ENCODE results near the gene PRSS56. TPM values are rescaled to one million over a fixed set of nuclear protein-coding genes. Genes with fewer than 3 reads are reported as not detected.

The PRSS56 gene
- total RNA-seq, 1 donor = not detected

DNA sequence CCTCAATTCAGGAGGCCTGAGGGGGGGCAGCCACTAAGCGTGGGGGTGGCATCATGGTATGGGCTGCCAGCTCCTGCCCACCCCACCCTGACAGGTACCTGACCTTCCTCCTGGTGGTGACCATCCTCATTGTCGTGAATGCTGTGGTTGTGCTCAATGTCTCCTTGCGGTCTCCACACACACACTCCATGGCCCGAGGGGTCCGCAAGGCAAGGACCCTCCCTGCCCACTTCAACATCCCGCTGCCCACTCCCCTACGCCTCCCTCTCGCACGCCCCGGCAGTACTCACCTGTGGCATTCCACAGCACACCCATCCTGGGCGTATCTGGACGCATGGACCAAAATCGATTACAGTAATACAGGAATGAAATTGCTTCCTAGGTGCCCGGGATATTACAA, 23.3 kb downstream of the PRSS56 start:
- Histone ChIP-seq H3K4me1 (ENCODE audit: insufficient read depth, low read length) (no peaks in the 10 kb centered on the region), H2AFZ (ENCODE audit: low read length) (no peak overlapping the region), H3K79me2 (ENCODE audit: insufficient read depth, low read length) (peaks cover 8% of the 10 kb centered on the region), H3K4me2 (ENCODE audit: insufficient read depth, low read length) (no peak overlapping the region), H4K20me1 (ENCODE audit: insufficient read depth, low read length) (peaks cover 8% of the 10 kb centered on the region), H3K4me3 (ENCODE audit: insufficient read depth, low read length) (no peak overlapping the region), H3K36me3 (ENCODE audit: insufficient read depth, low read length) (no peaks in the 10 kb centered on the region), H3K9me3 (ENCODE audit: low read depth, low read length) (no peaks in the 10 kb centered on the region), H3K27me3 (ENCODE audit: insufficient read depth, low read length) (peaks cover 8% of the 10 kb centered on the region), H3K27ac (ENCODE audit: low read depth, low read length) (no peak overlapping the region)
- DNase-seq (ENCODE audit: insufficient read length, low spot score, missing footprints) = no peak
- TF ChIP-seq, protein P1, sequence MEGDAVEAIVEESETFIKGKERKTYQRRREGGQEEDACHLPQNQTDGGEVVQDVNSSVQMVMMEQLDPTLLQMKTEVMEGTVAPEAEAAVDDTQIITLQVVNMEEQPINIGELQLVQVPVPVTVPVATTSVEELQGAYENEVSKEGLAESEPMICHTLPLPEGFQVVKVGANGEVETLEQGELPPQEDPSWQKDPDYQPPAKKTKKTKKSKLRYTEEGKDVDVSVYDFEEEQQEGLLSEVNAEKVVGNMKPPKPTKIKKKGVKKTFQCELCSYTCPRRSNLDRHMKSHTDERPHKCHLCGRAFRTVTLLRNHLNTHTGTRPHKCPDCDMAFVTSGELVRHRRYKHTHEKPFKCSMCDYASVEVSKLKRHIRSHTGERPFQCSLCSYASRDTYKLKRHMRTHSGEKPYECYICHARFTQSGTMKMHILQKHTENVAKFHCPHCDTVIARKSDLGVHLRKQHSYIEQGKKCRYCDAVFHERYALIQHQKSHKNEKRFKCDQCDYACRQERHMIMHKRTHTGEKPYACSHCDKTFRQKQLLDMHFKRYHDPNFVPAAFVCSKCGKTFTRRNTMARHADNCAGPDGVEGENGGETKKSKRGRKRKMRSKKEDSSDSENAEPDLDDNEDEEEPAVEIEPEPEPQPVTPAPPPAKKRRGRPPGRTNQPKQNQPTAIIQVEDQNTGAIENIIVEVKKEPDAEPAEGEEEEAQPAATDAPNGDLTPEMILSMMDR (IDR thresholded peaks at IDR 0.05; ENCODE audit: extremely low read depth, low read depth, low read length) = no peak

DNA sequence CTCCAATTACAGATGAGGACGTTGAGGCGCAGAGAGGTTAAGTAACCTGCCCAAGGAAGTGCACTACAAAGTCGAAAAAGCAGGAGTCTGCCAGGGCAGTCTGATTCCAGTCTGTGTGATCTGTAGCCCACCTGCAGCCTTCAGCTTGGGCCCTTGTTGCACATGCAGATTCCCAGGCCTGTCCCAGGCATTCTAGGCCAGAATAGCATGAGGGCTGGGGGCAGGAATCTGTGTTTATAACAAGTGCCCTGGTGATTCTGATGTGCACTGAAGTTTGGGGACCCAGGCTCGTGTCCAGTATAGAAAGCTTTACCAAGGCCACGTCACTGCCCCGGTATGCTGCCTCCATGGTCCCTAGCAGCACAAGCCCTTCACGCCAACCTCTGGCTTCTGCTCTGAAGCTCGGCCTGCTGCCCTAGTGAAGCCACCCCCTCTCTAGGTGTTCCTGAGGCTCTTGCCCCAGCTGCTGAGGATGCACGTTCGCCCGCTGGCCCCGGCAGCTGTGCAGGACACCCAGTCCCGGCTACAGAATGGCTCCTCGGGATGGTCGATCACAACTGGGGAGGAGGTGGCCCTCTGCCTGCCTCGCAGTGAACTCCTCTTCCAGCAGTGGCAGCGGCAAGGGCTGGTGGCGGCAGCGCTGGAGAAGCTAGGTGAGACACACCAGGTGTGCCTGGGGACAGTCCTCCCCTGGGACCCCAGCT, 23.9 kb downstream of the PRSS56 start:
- H3K79me2 ChIP-seq (ENCODE audit: insufficient read depth, low read length) = peaks cover 8% of the 10 kb centered on the region
- no peak overlapping the region for H3K27ac ChIP-seq (ENCODE audit: low read depth, low read length)
- no peak overlapping the region for H3K4me2 ChIP-seq (ENCODE audit: insufficient read depth, low read length)
- H2AFZ ChIP-seq (ENCODE audit: low read length) = no peak overlapping the region
- TF ChIP-seq, protein P1 (IDR thresholded peaks at IDR 0.05; ENCODE audit: extremely low read depth, low read depth, low read length) = no peak
- peaks cover 8% of the 10 kb centered on the region for H4K20me1 ChIP-seq (ENCODE audit: insufficient read depth, low read length)
- H3K9me3 ChIP-seq (ENCODE audit: low read depth, low read length) = no peaks in the 10 kb centered on the region
- no peaks in the 10 kb centered on the region for H3K4me1 ChIP-seq (ENCODE audit: insufficient read depth, low read length)
- peaks cover 8% of the 10 kb centered on the region for H3K27me3 ChIP-seq (ENCODE audit: insufficient read depth, low read length)
- H3K4me3 ChIP-seq (ENCODE audit: insufficient read depth, low read length) = no peak overlapping the region
- no peaks in the 10 kb centered on the region for H3K36me3 ChIP-seq (ENCODE audit: insufficient read depth, low read length)
- no peak for DNase-seq (ENCODE audit: insufficient read length, low spot score, missing footprints)

DNA sequence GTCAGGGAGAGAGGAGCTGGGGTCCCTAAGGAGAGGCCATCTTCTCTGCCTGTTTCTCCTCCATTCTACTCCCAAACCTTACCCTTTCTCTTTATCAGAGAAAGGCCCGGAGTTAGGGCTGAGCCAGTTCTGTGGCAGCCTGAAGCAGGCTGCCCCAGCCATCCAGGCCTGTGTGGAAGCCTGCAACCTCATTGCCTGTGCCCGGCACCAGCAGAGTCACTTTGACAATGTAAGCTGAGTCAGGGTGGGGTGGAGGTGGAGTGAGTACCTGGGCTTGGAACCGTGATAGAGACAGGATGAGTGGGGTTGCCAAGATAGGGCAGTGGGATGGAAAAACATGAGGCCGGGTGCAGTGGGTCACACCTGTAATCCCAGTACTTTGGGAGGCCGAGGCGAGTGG, 24.5 kb downstream of the PRSS56 start:
- TF ChIP-seq, protein P1 (IDR thresholded peaks at IDR 0.05; ENCODE audit: extremely low read depth, low read depth, low read length) = no peak
- Histone ChIP-seq H3K9me3 (ENCODE audit: low read depth, low read length) (no peaks in the 10 kb centered on the region), H2AFZ (ENCODE audit: low read length) (no peak overlapping the region)

DNA sequence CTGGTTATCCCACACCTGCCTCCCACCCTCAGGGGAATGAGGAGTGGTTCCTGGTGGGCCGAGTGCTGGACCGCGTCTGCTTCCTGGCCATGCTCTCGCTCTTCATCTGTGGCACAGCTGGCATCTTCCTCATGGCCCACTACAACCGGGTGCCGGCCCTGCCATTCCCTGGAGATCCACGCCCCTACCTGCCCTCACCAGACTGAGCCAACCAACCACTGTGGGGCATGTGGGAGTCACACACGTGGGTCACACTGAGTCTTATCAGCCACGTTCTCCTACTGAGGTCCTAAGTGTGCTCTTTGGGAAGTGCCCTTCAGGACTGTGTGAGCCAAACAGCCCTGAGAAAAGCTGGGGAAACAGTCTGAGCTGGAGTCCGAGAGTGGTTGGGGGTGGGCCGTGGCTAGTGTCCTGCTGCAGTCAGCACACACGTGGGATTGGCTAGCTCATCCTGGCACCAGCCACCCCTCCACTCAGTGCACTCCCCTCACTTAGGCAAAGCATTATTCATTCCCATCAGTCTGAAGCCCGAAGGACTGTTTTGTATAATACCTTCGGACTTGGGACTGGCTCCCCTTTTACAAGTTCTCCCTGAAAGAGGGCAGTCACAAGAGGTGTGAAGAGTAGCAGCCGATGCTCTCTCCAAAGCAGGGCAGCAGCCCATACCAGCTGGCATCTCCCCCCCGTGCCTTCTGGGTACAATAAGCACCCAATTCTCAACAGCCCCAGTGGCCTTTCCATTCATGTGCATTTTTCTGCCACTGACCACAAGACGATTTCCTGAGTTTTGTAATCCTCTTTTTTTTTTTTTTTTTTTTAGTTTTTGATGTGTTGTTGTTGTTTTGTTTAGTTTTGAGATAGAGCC, 25.6 kb downstream of the PRSS56 start:
- Histone ChIP-seq H3K9me3 (ENCODE audit: low read depth, low read length) (no peaks in the 10 kb centered on the region), H3K27me3 (ENCODE audit: insufficient read depth, low read length) (no peaks in the 10 kb centered on the region), H3K4me2 (ENCODE audit: insufficient read depth, low read length) (no peak overlapping the region), H3K36me3 (ENCODE audit: insufficient read depth, low read length) (no peaks in the 10 kb centered on the region), H4K20me1 (ENCODE audit: insufficient read depth, low read length) (peaks cover 8% of the 10 kb centered on the region), H3K27ac (ENCODE audit: low read depth, low read length) (no peak overlapping the region), H2AFZ (ENCODE audit: low read length) (no peak overlapping the region), H3K79me2 (ENCODE audit: insufficient read depth, low read length) (peaks cover 19% of the 10 kb centered on the region), H3K4me1 (ENCODE audit: insufficient read depth, low read length) (peaks cover 4% of the 10 kb centered on the region), H3K4me3 (ENCODE audit: insufficient read depth, low read length) (no peak overlapping the region)
- TF ChIP-seq, protein P1 (IDR thresholded peaks at IDR 0.05; ENCODE audit: extremely low read depth, low read depth, low read length) = no peak
- no peak for DNase-seq (ENCODE audit: insufficient read length, low spot score, missing footprints)

More for the DNA sequence above, 24.5 kb downstream of the PRSS56 start:
- H3K79me2 ChIP-seq (ENCODE audit: insufficient read depth, low read length) = peaks cover 12% of the 10 kb centered on the region
- H3K4me2 ChIP-seq (ENCODE audit: insufficient read depth, low read length) = no peak overlapping the region
- H3K27me3 ChIP-seq (ENCODE audit: insufficient read depth, low read length) = peaks cover 3% of the 10 kb centered on the region
- H3K4me3 ChIP-seq (ENCODE audit: insufficient read depth, low read length) = no peak overlapping the region
- peaks cover 3% of the 10 kb centered on the region for H3K4me1 ChIP-seq (ENCODE audit: insufficient read depth, low read length)
- DNase-seq (ENCODE audit: insufficient read length, low spot score, missing footprints) = no peak
- no peak overlapping the region for H3K27ac ChIP-seq (ENCODE audit: low read depth, low read length)
- no peaks in the 10 kb centered on the region for H3K36me3 ChIP-seq (ENCODE audit: insufficient read depth, low read length)
- peaks cover 8% of the 10 kb centered on the region for H4K20me1 ChIP-seq (ENCODE audit: insufficient read depth, low read length)
